ENCODE measurements around the gene ENDOG.
"Not testable (repeated sequence)": the region's sequence is repeated elsewhere in the genome, so short reads cannot be mapped to it uniquely, and the experiment has no call there.

ENDOG gene

GRCh38 chr9:128785427-128785826, 32.9 kb upstream of the ENDOG start:
- H3K27me3 ChIP-seq (ENCODE audit: control insufficient read depth in 1 of 2, insufficient read depth in 2 of 2, low read length in 2 of 2): no peaks in the 10 kb centered on the region
- no peak overlapping the region for H3K4me3 ChIP-seq (ENCODE audit: low read depth in 1 of 2, low read length in 2 of 2)
- H3K9ac ChIP-seq (ENCODE audit: low read length): no peak overlapping the region
- no peak overlapping the region for H3K27ac ChIP-seq (ENCODE audit: low read depth, low read length)
- peaks cover 4% of the 10 kb centered on the region for H3K36me3 ChIP-seq (ENCODE audit: insufficient read depth, low read length)
- peaks cover 15% of the 10 kb centered on the region for H3K4me1 ChIP-seq (ENCODE audit: insufficient read depth, low read length)
- no peaks in the 10 kb centered on the region for H3K9me3 ChIP-seq (ENCODE audit: low read length)

GRCh38 chr9:128786681-128787601, 31.4 kb upstream of the ENDOG start, which contains the start of gene TBC1D13:
TBC1D13 (plus strand) TSS chr9:128787253; CDS start chr9:128787354, 101 bp downstream.
- no peaks in the 10 kb centered on the region for H3K9me3 ChIP-seq (ENCODE audit: low read length)
- H3K4me1 ChIP-seq (ENCODE audit: insufficient read depth, low read length): peaks cover 15% of the 10 kb centered on the region
- H3K27me3 ChIP-seq (ENCODE audit: control insufficient read depth in 1 of 2, insufficient read depth in 2 of 2, low read length in 2 of 2): no peaks in the 10 kb centered on the region
- peaks cover 18% of the 10 kb centered on the region for H3K36me3 ChIP-seq (ENCODE audit: insufficient read depth, low read length)
- peak within 1 kb of the TSS; percentile 76 for H3K27ac ChIP-seq (ENCODE audit: low read depth, low read length)
- peak within 1 kb of the TSS; percentile 5 for H3K9ac ChIP-seq (ENCODE audit: low read length)
- peak within 1 kb of the TSS; percentile 83 to 99 for H3K4me3 ChIP-seq (ENCODE audit: low read depth in 1 of 2, low read length in 2 of 2)

- H3K4me1 ChIP-seq (ENCODE audit: insufficient read depth, low read length): peaks cover 15% of the 10 kb centered on the region
- H3K4me3 ChIP-seq (ENCODE audit: low read depth in 1 of 2, low read length in 2 of 2): peak overlapping the region; percentile 76 to 99
- H3K27me3 ChIP-seq (ENCODE audit: control insufficient read depth in 1 of 2, insufficient read depth in 2 of 2, low read length in 2 of 2): no peaks in the 10 kb centered on the region
- H3K36me3 ChIP-seq (ENCODE audit: insufficient read depth, low read length): peaks cover 26% of the 10 kb centered on the region
- H3K9ac ChIP-seq (ENCODE audit: low read length): peak overlapping the region; percentile 5
- peak overlapping the region; percentile 76 for H3K27ac ChIP-seq (ENCODE audit: low read depth, low read length)
- H3K9me3 ChIP-seq (ENCODE audit: low read length): no peaks in the 10 kb centered on the region
Measured at GRCh38 chr9:128787659-128788058, 30.6 kb upstream of the ENDOG start.

- Histone ChIP-seq H3K4me1 (ENCODE audit: insufficient read depth, low read length) (peaks cover 15% of the 10 kb centered on the region), H3K27me3 (ENCODE audit: control insufficient read depth in 1 of 2, insufficient read depth in 2 of 2, low read length in 2 of 2) (no peaks in the 10 kb centered on the region), H3K9ac (ENCODE audit: low read length) (peak overlapping the region; percentile 5), H3K4me3 (ENCODE audit: low read depth in 1 of 2, low read length in 2 of 2) (no peak overlapping the region), H3K27ac (ENCODE audit: low read depth, low read length) (no peak overlapping the region), H3K36me3 (ENCODE audit: insufficient read depth, low read length) (peaks cover 33% of the 10 kb centered on the region), H3K9me3 (ENCODE audit: low read length) (no peaks in the 10 kb centered on the region)
Measured at GRCh38 chr9:128788445-128788844, 29.9 kb upstream of the ENDOG start.

GRCh38 chr9:128790536-128790935, 27.8 kb upstream of the ENDOG start:
- Histone ChIP-seq H3K27ac (ENCODE audit: low read depth, low read length) (no peak overlapping the region), H3K4me1 (ENCODE audit: insufficient read depth, low read length) (peaks cover 15% of the 10 kb centered on the region), H3K9me3 (ENCODE audit: low read length) (no peaks in the 10 kb centered on the region), H3K9ac (ENCODE audit: low read length) (no peak overlapping the region), H3K36me3 (ENCODE audit: insufficient read depth, low read length) (peaks cover 37% of the 10 kb centered on the region), H3K4me3 (ENCODE audit: low read depth in 1 of 2, low read length in 2 of 2) (no peak overlapping the region), H3K27me3 (ENCODE audit: control insufficient read depth in 1 of 2, insufficient read depth in 2 of 2, low read length in 2 of 2) (no peaks in the 10 kb centered on the region)

- no peak overlapping the region for H3K27ac ChIP-seq (ENCODE audit: low read depth, low read length)
- H3K36me3 ChIP-seq (ENCODE audit: insufficient read depth, low read length): peaks cover 41% of the 10 kb centered on the region
- peaks cover 10% of the 10 kb centered on the region for H3K4me1 ChIP-seq (ENCODE audit: insufficient read depth, low read length)
- no peaks in the 10 kb centered on the region for H3K27me3 ChIP-seq (ENCODE audit: control insufficient read depth in 1 of 2, insufficient read depth in 2 of 2, low read length in 2 of 2)
- H3K9me3 ChIP-seq (ENCODE audit: low read length): no peaks in the 10 kb centered on the region
- no peak overlapping the region for H3K9ac ChIP-seq (ENCODE audit: low read length)
- no peak overlapping the region for H3K4me3 ChIP-seq (ENCODE audit: low read depth in 1 of 2, low read length in 2 of 2)
Measured at GRCh38 chr9:128792134-128792533, 26.2 kb upstream of the ENDOG start.

GRCh38 chr9:128792978-128793686, 25.2 kb upstream of the ENDOG start:
- no peak overlapping the region for H3K9ac ChIP-seq (ENCODE audit: low read length)
- H3K27ac ChIP-seq (ENCODE audit: low read depth, low read length): no peak overlapping the region
- H3K9me3 ChIP-seq (ENCODE audit: low read length): no peaks in the 10 kb centered on the region
- peaks cover 44% of the 10 kb centered on the region for H3K36me3 ChIP-seq (ENCODE audit: insufficient read depth, low read length)
- peaks cover 6% of the 10 kb centered on the region for H3K4me1 ChIP-seq (ENCODE audit: insufficient read depth, low read length)
- no peaks in the 10 kb centered on the region for H3K27me3 ChIP-seq (ENCODE audit: control insufficient read depth in 1 of 2, insufficient read depth in 2 of 2, low read length in 2 of 2)
- no peak overlapping the region for H3K4me3 ChIP-seq (ENCODE audit: low read depth in 1 of 2, low read length in 2 of 2)

GRCh38 chr9:128794961-128795360, 23.3 kb upstream of the ENDOG start:
- H3K36me3 ChIP-seq (ENCODE audit: insufficient read depth, low read length): peaks cover 55% of the 10 kb centered on the region
- not testable (repeated sequence) for H3K27ac ChIP-seq (ENCODE audit: low read depth, low read length)

GRCh38 chr9:128798896-128799295, 19.4 kb upstream of the ENDOG start:
- no peaks in the 10 kb centered on the region for H3K27me3 ChIP-seq (ENCODE audit: control insufficient read depth in 1 of 2, insufficient read depth in 2 of 2, low read length in 2 of 2)
- H3K36me3 ChIP-seq (ENCODE audit: insufficient read depth, low read length): peaks cover 38% of the 10 kb centered on the region
- no peaks in the 10 kb centered on the region for H3K4me1 ChIP-seq (ENCODE audit: insufficient read depth, low read length)
- no peaks in the 10 kb centered on the region for H3K9me3 ChIP-seq (ENCODE audit: low read length)
- H3K27ac ChIP-seq (ENCODE audit: low read depth, low read length): no peak overlapping the region
- H3K9ac ChIP-seq (ENCODE audit: low read length): no peak overlapping the region
- H3K4me3 ChIP-seq (ENCODE audit: low read depth in 1 of 2, low read length in 2 of 2): no peak overlapping the region

More at GRCh38 chr9:128794961-128795360, 23.3 kb upstream of the ENDOG start:
- H3K27me3 ChIP-seq (ENCODE audit: control insufficient read depth in 1 of 2, insufficient read depth in 2 of 2, low read length in 2 of 2); H3K4me1 ChIP-seq (ENCODE audit: insufficient read depth, low read length); H3K9me3 ChIP-seq (ENCODE audit: low read length); H3K9ac ChIP-seq (ENCODE audit: low read length); H3K4me3 ChIP-seq (ENCODE audit: low read depth in 1 of 2, low read length in 2 of 2): not testable (repeated sequence)

GRCh38 chr9:128800061-128800460, 18.2 kb upstream of the ENDOG start:
- H3K27ac ChIP-seq (ENCODE audit: low read depth, low read length): no peak overlapping the region
- H3K27me3 ChIP-seq (ENCODE audit: control insufficient read depth in 1 of 2, insufficient read depth in 2 of 2, low read length in 2 of 2): no peaks in the 10 kb centered on the region
- H3K9me3 ChIP-seq (ENCODE audit: low read length): no peaks in the 10 kb centered on the region
- no peak overlapping the region for H3K4me3 ChIP-seq (ENCODE audit: low read depth in 1 of 2, low read length in 2 of 2)
- H3K9ac ChIP-seq (ENCODE audit: low read length): no peak overlapping the region
- peaks cover 43% of the 10 kb centered on the region for H3K36me3 ChIP-seq (ENCODE audit: insufficient read depth, low read length)
- H3K4me1 ChIP-seq (ENCODE audit: insufficient read depth, low read length): no peaks in the 10 kb centered on the region

- no peaks in the 10 kb centered on the region for H3K4me1 ChIP-seq (ENCODE audit: insufficient read depth, low read length)
- no peak overlapping the region for H3K9ac ChIP-seq (ENCODE audit: low read length)
- H3K4me3 ChIP-seq (ENCODE audit: low read depth in 1 of 2, low read length in 2 of 2): no peak overlapping the region
- H3K9me3 ChIP-seq (ENCODE audit: low read length): no peaks in the 10 kb centered on the region
- H3K27ac ChIP-seq (ENCODE audit: low read depth, low read length): no peak overlapping the region
- peaks cover 53% of the 10 kb centered on the region for H3K36me3 ChIP-seq (ENCODE audit: insufficient read depth, low read length)
- no peaks in the 10 kb centered on the region for H3K27me3 ChIP-seq (ENCODE audit: control insufficient read depth in 1 of 2, insufficient read depth in 2 of 2, low read length in 2 of 2)
Measured at GRCh38 chr9:128802482-128802881, 15.8 kb upstream of the ENDOG start.

Data from muscle layer of colon (tissue), 2 donors.